UCSD-AML1 (cell line): ENCODE results near the gene UGT1A3.

Experiments used
- DNase-seq: peaks from one replicate; lab custom pipeline; 2025; ENCODE audit not compliant: unreplicated experiment; lab: John Stamatoyannopoulos, UW

The UGT1A3 gene

DNA sequence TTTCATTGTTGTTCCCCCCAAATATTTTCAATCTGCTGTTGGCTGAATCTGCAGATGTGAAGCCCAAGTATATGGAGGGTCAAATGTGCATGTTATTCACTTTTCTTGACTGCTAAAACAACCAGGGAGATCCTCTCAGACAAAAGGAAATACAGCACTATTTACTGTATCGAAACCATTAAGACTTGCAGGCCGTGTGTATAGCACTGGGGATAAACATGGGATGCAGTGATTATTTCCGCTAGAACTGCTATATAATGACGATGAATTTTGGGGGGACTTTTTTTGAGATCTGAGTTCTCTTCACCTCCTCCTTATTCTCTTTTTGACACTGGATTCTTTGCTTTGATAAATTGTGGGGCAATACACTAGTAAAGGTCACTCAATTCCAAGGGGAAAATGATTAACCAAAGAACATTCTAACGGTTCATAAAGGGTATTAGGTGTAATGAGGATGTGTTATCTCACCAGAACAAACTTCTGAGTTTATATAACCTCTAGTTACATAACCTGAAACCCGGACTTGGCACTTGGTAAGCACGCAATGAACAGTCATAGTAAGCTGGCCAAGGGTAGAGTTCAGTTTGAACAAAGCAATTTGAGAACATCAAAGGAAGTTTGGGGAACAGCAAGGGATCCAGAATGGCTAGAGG, 27.7 kb downstream of the UGT1A3 start:
- no peak for DNase-seq

- no peak for DNase-seq
Measured at GRCh38 chr2:233758141-233758540, 29.3 kb downstream of the UGT1A3 start.

- no peak for DNase-seq
Measured at GRCh38 chr2:233758849-233759248, 30.0 kb downstream of the UGT1A3 start.

GRCh38 chr2:233760043-233760442, 31.2 kb downstream of the UGT1A3 start, which contains the start of gene UGT1A1:
Gene UGT1A1, plus strand, starts transcription at chr2:233760270. Its CDS starts 18 bp downstream, at chr2:233760288.
- no peak for DNase-seq

- no peak for DNase-seq
Measured at GRCh38 chr2:233761040-233761769, 32.4 kb downstream of the UGT1A3 start.

- no peak for DNase-seq
Measured at GRCh38 chr2:233764264-233764663, 35.4 kb downstream of the UGT1A3 start.

DNA sequence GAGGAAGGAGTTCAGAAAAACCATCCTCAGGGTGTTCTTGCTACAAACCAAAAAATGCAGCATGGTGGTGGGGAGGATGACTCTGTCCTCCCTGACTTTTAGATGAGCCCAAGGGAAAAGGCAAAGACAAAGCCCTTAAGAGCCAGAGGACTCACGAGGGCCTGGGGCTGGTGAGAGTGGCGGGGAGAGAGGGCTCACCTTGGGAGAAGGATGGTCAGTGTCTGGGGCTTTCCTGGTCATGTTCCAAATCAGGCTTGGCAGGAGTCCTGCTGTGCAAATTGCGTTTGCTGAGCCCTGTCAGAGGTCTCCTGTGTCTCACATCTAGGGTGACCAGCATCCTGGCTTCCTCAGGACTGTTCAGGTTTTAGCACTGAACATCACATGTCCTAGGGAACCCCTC, 35.9 kb downstream of the UGT1A3 start:
- no peak for DNase-seq

DNA sequence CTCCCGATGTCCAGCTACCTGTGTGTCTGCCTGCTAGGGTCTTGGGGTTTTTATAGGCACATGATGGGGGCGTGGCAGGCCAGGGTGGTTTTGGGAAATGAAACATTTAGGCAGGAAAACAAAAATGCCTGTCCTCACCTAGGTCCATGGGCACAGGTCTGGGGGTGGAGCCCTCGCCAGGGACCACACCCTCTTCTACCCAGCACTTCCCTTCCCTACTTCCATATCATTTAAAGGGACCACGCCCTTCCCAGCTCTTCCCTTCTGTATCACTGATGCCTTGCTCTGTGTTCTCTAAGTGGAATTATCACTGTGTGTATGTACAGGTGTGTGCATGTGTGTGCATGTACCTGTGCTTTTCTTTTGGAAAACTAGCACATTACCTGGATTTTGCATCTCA, 37.6 kb downstream of the UGT1A3 start:
- DNase-seq = no peak

- no peak for DNase-seq
Measured at GRCh38 chr2:233768076-233768475, 39.2 kb downstream of the UGT1A3 start.

- no peak for DNase-seq
Measured at GRCh38 chr2:233769260-233769659, 40.4 kb downstream of the UGT1A3 start.

DNA sequence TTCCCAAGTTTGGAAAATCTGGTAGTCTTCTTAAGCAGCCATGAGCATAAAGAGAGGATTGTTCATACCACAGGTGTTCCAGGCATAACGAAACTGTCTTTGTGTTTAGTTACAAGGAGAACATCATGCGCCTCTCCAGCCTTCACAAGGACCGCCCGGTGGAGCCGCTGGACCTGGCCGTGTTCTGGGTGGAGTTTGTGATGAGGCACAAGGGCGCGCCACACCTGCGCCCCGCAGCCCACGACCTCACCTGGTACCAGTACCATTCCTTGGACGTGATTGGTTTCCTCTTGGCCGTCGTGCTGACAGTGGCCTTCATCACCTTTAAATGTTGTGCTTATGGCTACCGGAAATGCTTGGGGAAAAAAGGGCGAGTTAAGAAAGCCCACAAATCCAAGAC, 43.3 kb downstream of the UGT1A3 start:
- no peak for DNase-seq

DNA sequence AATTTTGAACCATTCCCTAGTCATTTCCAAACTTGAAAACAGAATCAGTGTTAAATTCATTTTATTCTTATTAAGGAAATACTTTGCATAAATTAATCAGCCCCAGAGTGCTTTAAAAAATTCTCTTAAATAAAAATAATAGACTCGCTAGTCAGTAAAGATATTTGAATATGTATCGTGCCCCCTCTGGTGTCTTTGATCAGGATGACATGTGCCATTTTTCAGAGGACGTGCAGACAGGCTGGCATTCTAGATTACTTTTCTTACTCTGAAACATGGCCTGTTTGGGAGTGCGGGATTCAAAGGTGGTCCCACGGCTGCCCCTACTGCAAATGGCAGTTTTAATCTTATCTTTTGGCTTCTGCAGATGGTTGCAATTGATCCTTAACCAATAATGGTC, 43.7 kb downstream of the UGT1A3 start:
- DNase-seq = no peak

GRCh38 chr2:233773854-233774253, 45.0 kb downstream of the UGT1A3 start:
- DNase-seq = no peak

DNA sequence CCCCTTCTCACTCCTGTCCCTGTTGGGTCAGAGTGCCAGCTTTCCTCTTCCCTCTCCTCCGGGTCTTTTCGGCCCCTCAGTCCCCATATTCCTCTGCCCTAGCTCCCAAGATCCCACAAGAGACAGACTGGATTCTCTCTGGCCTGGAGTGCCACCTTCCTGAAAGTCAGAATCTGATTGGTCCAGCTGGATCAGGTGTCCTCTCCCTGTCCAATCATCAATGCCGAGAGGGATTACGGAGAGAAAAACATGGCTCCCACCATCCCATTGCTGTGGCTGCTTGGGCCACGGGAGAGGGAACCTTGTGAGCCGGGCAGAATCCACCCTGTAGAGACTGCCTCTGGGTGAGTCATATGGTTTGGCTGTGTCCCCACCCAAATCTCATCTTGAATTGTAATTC, 46.6 kb downstream of the UGT1A3 start:
- DNase-seq = no peak

GRCh38 chr2:233778030-233778429, 49.2 kb downstream of the UGT1A3 start, which contains the start of gene MROH2A:
Gene MROH2A, plus strand, starts transcription at chr2:233778330. Its CDS starts 1,029 bp downstream, at chr2:233779359.
- no peak for DNase-seq

- DNase-seq = no peak
Measured at GRCh38 chr2:233779722-233780121, 50.9 kb downstream of the UGT1A3 start.

DNA sequence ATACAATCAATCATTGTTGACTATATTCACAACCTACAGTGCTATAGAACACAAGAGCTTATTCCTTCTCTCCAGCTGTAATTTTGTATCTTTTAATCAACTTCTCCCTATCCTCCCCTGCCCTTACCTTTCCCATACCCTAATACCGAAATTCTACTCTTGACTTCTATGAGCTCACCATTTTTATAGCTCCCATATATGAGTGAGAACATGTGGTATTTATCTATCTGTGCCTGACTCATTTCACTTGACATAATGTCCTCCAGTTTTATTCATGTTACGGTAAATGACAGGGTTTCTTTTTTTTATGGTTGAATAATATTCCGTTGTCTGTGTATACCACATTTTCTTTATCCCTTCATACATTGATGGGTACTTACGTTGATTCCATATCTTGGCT, 51.9 kb downstream of the UGT1A3 start:
- no peak for DNase-seq

DNA sequence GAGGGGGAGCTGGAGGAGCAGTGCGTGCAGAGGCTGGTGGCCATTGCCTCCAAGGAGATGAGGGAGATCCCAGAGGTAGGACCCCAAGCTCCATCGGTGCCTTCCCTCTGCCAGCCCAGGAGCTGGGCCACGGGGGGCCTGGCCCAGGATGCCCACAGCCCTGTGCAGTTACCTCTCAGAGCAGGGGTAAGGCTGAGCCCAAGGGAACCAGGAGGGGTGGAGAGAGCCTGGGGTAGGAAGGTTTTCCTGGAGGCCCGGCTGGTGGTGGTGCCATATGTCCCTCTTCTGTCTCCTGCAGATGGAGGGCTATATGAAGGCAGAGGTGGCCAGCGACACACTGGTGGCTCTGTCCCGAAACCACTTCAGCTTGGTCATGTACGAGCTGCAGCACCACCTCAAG, 60.7 kb downstream of the UGT1A3 start:
- no peak for DNase-seq

- no peak for DNase-seq
Measured at GRCh38 chr2:233791151-233791882, 62.5 kb downstream of the UGT1A3 start.

- DNase-seq = no peak
Measured at GRCh38 chr2:233791883-233792329, 63.1 kb downstream of the UGT1A3 start.

- no peak for DNase-seq
Measured at GRCh38 chr2:233792720-233793119, 63.9 kb downstream of the UGT1A3 start.
